Measurements from ENCODE around the gene CCDC85C.

CCDC85C gene

DNA sequence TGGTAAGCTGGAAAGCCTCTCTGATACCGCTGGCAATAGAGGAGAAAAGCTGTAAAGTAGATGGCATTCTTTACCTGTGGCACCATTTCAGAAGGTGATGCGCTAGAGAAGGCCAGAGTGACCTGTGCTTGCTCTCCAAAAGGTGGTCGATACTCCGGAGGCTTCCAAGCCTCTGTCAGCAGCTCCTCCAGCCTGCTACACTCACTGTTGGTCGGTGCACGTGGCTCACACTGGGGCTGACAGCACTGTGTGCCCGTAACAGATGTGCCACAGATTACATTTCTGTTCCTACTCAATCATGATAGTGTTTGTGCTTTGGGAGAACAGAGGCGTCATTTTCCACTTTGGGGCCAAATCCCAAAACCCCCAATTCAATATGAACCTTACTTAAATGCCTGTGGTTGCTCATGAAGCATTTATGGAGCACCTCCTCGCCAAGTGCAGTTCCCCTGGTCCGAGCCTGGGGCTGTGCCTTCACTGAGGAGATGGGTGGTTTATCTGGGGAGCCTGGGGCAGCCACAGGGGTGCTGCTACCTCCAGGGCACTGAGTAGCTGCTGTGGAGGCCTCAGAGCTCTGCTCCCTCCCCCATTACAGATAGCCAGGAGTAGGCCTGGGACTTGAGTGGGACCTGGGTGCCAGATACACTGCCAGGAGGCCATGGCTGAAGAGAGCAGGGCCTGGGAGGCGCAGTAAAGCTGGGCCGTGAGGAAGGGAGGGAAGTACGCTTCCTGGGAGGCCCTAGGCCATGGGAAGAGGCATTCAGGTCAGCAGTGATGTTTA, 96.0 kb downstream of the CCDC85C start:
- no peak overlapping the region for H3K4me3 ChIP-seq (replicated peaks; ENCODE audit: low read depth, low read length)
- no peak for DNase-seq (ENCODE audit: low read depth)
- TF ChIP-seq CTCF (IDR thresholded peaks at IDR 0.05; ENCODE audit: low read length, missing control alignments), result no peak

- H3K4me3 ChIP-seq (replicated peaks; ENCODE audit: low read depth, low read length), result no peak overlapping the region
- no peak for TF ChIP-seq CTCF (IDR thresholded peaks at IDR 0.05; ENCODE audit: low read length, missing control alignments)
- DNase-seq (ENCODE audit: low read depth), result no peak
Observed at GRCh38 chr14:99506276-99506675, 97.7 kb downstream of the CCDC85C start.

GRCh38 chr14:99505089-99505488, 98.9 kb downstream of the CCDC85C start:
- DNase-seq (ENCODE audit: low read depth), result no peak
- no peak overlapping the region for H3K4me3 ChIP-seq (replicated peaks; ENCODE audit: low read depth, low read length)
- no peak for TF ChIP-seq CTCF (IDR thresholded peaks at IDR 0.05; ENCODE audit: low read length, missing control alignments)

DNA sequence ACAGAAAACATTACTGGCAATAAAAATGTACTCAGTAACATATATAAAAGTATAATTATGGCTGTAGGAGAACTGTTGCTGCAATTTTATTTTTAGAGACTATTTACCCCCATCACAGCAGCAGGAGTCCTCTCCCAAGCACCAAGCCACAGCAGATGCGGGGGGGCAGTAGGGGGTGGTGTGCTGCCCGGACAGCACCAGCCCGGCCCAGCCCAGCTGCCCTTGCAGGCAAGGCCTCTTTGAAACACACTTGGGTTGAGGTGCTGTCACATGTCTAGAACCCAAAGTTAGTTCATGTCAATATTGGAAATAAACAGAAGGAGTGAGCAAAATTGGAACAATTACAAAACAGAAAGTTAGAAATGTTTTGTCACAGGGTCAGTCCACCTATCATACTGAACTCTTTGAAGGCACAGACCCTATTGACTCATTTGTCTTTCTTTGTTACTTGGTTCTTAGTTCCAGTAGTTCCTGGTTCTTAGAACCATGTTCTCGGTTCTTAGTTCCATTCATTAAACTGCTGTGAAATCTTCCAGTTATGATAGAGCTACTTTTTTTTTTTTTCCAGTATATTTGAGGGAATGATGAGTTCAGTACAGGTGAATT, 100.1 kb downstream of the CCDC85C start:
- no peak for DNase-seq (ENCODE audit: low read depth)
- H3K4me3 ChIP-seq (replicated peaks; ENCODE audit: low read depth, low read length), result no peak overlapping the region
- no peak for TF ChIP-seq CTCF (IDR thresholded peaks at IDR 0.05; ENCODE audit: low read length, missing control alignments)

GRCh38 chr14:99502989-99503421, 101.0 kb downstream of the CCDC85C start:
- TF ChIP-seq CTCF (IDR thresholded peaks at IDR 0.05; ENCODE audit: low read length, missing control alignments), result no peak
- DNase-seq (ENCODE audit: low read depth), result no peak
- no peak overlapping the region for H3K4me3 ChIP-seq (replicated peaks; ENCODE audit: low read depth, low read length)

- no peak overlapping the region for H3K4me3 ChIP-seq (replicated peaks; ENCODE audit: low read depth, low read length)
- TF ChIP-seq CTCF (IDR thresholded peaks at IDR 0.05; ENCODE audit: low read length, missing control alignments), result no peak
- no peak for DNase-seq (ENCODE audit: low read depth)
Observed at GRCh38 chr14:99497894-99498293, 106.1 kb downstream of the CCDC85C start.
